ENCODE data around the gene ATP13A2. TPM values are rescaled to one million over a fixed set of nuclear protein-coding genes. Genes with fewer than 3 reads are reported as not detected.

ATP13A2 gene
- total RNA-seq, 1 experiment from 2014 or later, result 50.9 TPM

DNA sequence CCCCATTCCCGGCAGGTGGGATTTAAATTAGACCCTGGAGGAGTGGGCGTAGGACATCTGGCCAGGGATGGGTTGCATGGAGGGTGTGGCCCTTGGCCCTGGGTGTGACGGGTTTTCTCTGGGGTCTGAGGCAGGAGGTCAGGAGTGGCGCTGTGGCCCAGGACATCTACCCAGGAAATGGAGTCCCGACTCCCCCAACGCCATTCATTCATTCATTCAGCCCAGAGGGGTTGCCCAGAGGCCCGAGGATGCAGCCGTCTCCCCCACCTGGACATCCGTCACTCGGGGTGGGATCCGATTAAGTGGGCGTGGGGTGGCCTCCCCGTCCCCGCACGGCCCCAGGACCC, 663 bp downstream of the ATP13A2 start:
- no TSS peak for BruUV-seq (replicated peaks)
- ChIA-PET CTCF (no interaction called here), POLR2A (ENCODE audit: low non-redundant PET) (no interaction called here)
- intact Hi-C loops (cut with micrococcal nuclease; ENCODE audit: unreplicated experiment), result no loop called here
- peak overlapping the region; percentile 91 for H3K4me3 ChIP-seq (ENCODE audit: low read depth, low read length, poor library complexity, severe bottlenecking)
- no peak overlapping the region for H3K27ac ChIP-seq (ENCODE audit: low read depth, low read length, poor library complexity, severe bottlenecking)
- H3K27me3 ChIP-seq (replicated peaks; ENCODE audit: insufficient read depth, low read depth, low read length, poor library complexity), result no peaks in the 10 kb centered on the region
- no peak for DNase-seq (ENCODE audit: low spot score)
- TF ChIP-seq EZH2 (IDR thresholded peaks at IDR 0.05; ENCODE audit: borderline replicate concordance, low read depth, low read length, poor library complexity, severe bottlenecking) (no peak), CTCF (conservative IDR thresholded peaks at IDR 0.05; ENCODE audit: low read depth, low read length) (no peak)
- H3K36me3 ChIP-seq (ENCODE audit: insufficient read depth, low read length, poor library complexity, severe bottlenecking), result no peaks in the 10 kb centered on the region
- peaks cover 18% of the 10 kb centered on the region for H3K4me1 ChIP-seq (ENCODE audit: insufficient read depth, low read length, poor library complexity, severe bottlenecking)
- no peaks in the 10 kb centered on the region for H3K9me3 ChIP-seq (ENCODE audit: low read depth, low read length, poor library complexity, severe bottlenecking)

GRCh38 chr1:17009706-17010105, 2.0 kb downstream of the ATP13A2 start:
- no TSS peak for BruUV-seq (replicated peaks)
- ChIA-PET POLR2A (ENCODE audit: low non-redundant PET) (no interaction called here), CTCF (no interaction called here)
- intact Hi-C loops (cut with micrococcal nuclease; ENCODE audit: unreplicated experiment), result loop anchor here (2.0 kb wide), 1 partner anchor 29 kb away; the partner anchor contains the start of gene MFAP2
- TF ChIP-seq EZH2 (IDR thresholded peaks at IDR 0.05; ENCODE audit: borderline replicate concordance, low read depth, low read length, poor library complexity, severe bottlenecking) (no peak), CTCF (conservative IDR thresholded peaks at IDR 0.05; ENCODE audit: low read depth, low read length) (no peak)
- H3K9me3 ChIP-seq (ENCODE audit: low read depth, low read length, poor library complexity, severe bottlenecking), result no peaks in the 10 kb centered on the region
- peaks cover 18% of the 10 kb centered on the region for H3K4me1 ChIP-seq (ENCODE audit: insufficient read depth, low read length, poor library complexity, severe bottlenecking)
- peak; percentile 40 for DNase-seq (ENCODE audit: low spot score)
- no peak overlapping the region for H3K4me3 ChIP-seq (ENCODE audit: low read depth, low read length, poor library complexity, severe bottlenecking)
- no peaks in the 10 kb centered on the region for H3K27me3 ChIP-seq (replicated peaks; ENCODE audit: insufficient read depth, low read depth, low read length, poor library complexity)
- H3K36me3 ChIP-seq (ENCODE audit: insufficient read depth, low read length, poor library complexity, severe bottlenecking), result peaks cover 3% of the 10 kb centered on the region
- H3K27ac ChIP-seq (ENCODE audit: low read depth, low read length, poor library complexity, severe bottlenecking), result no peak overlapping the region

DNA sequence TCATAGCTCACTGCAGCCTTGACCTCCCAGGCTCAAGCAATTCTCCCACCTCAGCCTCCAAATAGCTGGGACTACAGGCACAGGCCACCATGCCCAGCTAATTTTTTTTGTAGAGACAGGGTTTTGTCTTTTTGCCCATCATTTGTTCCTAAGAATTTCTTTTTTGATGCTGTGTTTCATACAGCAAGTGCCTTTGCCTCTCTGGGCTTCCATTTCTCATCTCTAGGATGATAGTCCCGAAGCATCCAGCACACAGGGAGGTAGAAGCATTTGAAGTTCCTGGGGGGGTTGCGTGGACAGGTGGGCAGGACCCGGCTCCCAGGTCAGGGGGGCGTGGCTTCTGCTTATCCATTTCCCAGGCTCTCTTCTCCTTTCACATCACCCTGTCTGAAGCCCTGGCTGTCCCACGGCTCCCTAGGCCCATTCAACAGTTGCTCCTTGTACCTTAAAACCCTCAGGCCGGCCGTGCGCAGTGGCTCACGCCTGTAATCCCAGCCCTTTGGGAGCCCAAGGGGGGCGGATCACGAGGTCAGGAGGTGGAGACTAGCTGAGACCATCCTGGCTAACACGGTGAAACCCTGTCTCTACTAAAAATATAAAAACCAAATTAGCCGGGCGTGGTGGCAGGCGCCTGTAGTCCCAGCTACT, 3.4 kb downstream of the ATP13A2 start:
- DNase-seq (ENCODE audit: low spot score), result no peak
- TF ChIP-seq EZH2 (IDR thresholded peaks at IDR 0.05; ENCODE audit: borderline replicate concordance, low read depth, low read length, poor library complexity, severe bottlenecking) (no peak), CTCF (conservative IDR thresholded peaks at IDR 0.05; ENCODE audit: low read depth, low read length) (no peak)
- H3K27ac ChIP-seq (ENCODE audit: low read depth, low read length, poor library complexity, severe bottlenecking), result no peak overlapping the region
- peaks cover 7% of the 10 kb centered on the region for H3K36me3 ChIP-seq (ENCODE audit: insufficient read depth, low read length, poor library complexity, severe bottlenecking)
- intact Hi-C loops (cut with micrococcal nuclease; ENCODE audit: unreplicated experiment), result loop anchor here (2.0 kb wide), 1 partner anchor 28 kb away; the partner anchor contains the start of gene MFAP2
- peaks cover 18% of the 10 kb centered on the region for H3K4me1 ChIP-seq (ENCODE audit: insufficient read depth, low read length, poor library complexity, severe bottlenecking)
- ChIA-PET POLR2A (ENCODE audit: low non-redundant PET) (no interaction called here), CTCF (no interaction called here)
- no peaks in the 10 kb centered on the region for H3K9me3 ChIP-seq (ENCODE audit: low read depth, low read length, poor library complexity, severe bottlenecking)
- BruUV-seq (replicated peaks), result no TSS peak
- no peak overlapping the region for H3K4me3 ChIP-seq (ENCODE audit: low read depth, low read length, poor library complexity, severe bottlenecking)
- H3K27me3 ChIP-seq (replicated peaks; ENCODE audit: insufficient read depth, low read depth, low read length, poor library complexity), result no peaks in the 10 kb centered on the region

Measured in A673 (cell line).